WERI-Rb-1 (cell line): ENCODE data around the gene KCNIP2.

Source experiments
- DNase-seq: peaks from one replicate; pipeline ENCODE4 v3.0.0-alpha.2; 2020
- H3K27ac ChIP-seq: fragments of 250-450 bp; sonication (Bioruptor Pico); 2 replicates; pipeline ENCODE4 v1.5.1; 2020; ENCODE audit warnings: mild to moderate bottlenecking, moderate library complexity
- H3K27me3 ChIP-seq: fragments of 250-450 bp; sonication (Bioruptor Pico); 2 replicates; pipeline ENCODE4 v1.5.1; 2021; ENCODE audit warnings: mild to moderate bottlenecking, low read depth, moderate library complexity; ENCODE audit not compliant: insufficient read depth, severe bottlenecking
- H3K36me3 ChIP-seq: fragments of 250-450 bp; sonication (Bioruptor Pico); 2 replicates; pipeline ENCODE4 v1.5.1; 2020; ENCODE audit warnings: mild to moderate bottlenecking, moderate library complexity
- H3K4me3 ChIP-seq: 2 replicates; pipeline ENCODE4 v1.5.1; 2011; ENCODE audit warnings: low read depth, mild to moderate bottlenecking, control low read depth, low read length
- H3K9me3 ChIP-seq: fragments of 250-450 bp; sonication (Bioruptor Pico); 2 replicates; pipeline ENCODE4 v1.5.1; 2021; ENCODE audit warnings: mild to moderate bottlenecking, moderate library complexity; ENCODE audit not compliant: severe bottlenecking
- CTCF ChIP-seq: IDR thresholded peaks from 2 replicates; pipeline ENCODE4 v1.5.1; 2011; ENCODE audit warnings: low read depth, mild to moderate bottlenecking, control low read depth, inconsistent platforms, low read length

KCNIP2 gene

GRCh38 chr10:101843032-101844021 is at the start of gene KCNIP2:
KCNIP2 (minus strand) TSS chr10:101843800; CDS start chr10:101843568, 232 bp downstream.
- peak within 1 kb of the TSS; percentile 69 for H3K27ac ChIP-seq
- no peaks in the 10 kb centered on the region for H3K27me3 ChIP-seq
- peak; percentile 86 for TF ChIP-seq CTCF
- peak; percentile 86 for DNase-seq
- peaks cover 2% of the 10 kb centered on the region; the same call in 1 of the 2 replicates for H3K36me3 ChIP-seq
- H3K9me3 ChIP-seq = no peaks in the 10 kb centered on the region
- peak within 1 kb of the TSS; percentile 64 for H3K4me3 ChIP-seq

- no peak for TF ChIP-seq CTCF
- Histone ChIP-seq H3K9me3 (no peaks in the 10 kb centered on the region), H3K4me3 (no peak overlapping the region), H3K27me3 (no peaks in the 10 kb centered on the region), H3K36me3 (no peaks in the 10 kb centered on the region), H3K27ac (no peak overlapping the region)
- peak; percentile 22 for DNase-seq
Measured at GRCh38 chr10:101892782-101893391, 49.3 kb upstream of the KCNIP2 start.

GRCh38 chr10:101889256-101890210 is 45.9 kb upstream of the KCNIP2 start:
- no peak overlapping the region for H3K4me3 ChIP-seq
- H3K27ac ChIP-seq = no peak overlapping the region
- no peaks in the 10 kb centered on the region for H3K36me3 ChIP-seq
- no peaks in the 10 kb centered on the region for H3K9me3 ChIP-seq
- peak; percentile 87 for DNase-seq
- H3K27me3 ChIP-seq = no peaks in the 10 kb centered on the region
- TF ChIP-seq CTCF = peak; percentile 76

GRCh38 chr10:101888251-101888949 is 44.8 kb upstream of the KCNIP2 start:
- H3K4me3 ChIP-seq = no peak overlapping the region
- no peak overlapping the region for H3K27ac ChIP-seq
- TF ChIP-seq CTCF = no peak
- no peaks in the 10 kb centered on the region for H3K9me3 ChIP-seq
- DNase-seq = no peak
- no peaks in the 10 kb centered on the region for H3K36me3 ChIP-seq
- H3K27me3 ChIP-seq = no peaks in the 10 kb centered on the region

GRCh38 chr10:101887775-101888174 is 44.2 kb upstream of the KCNIP2 start:
- Histone ChIP-seq H3K4me3 (no peak overlapping the region), H3K27ac (no peak overlapping the region), H3K9me3 (no peaks in the 10 kb centered on the region), H3K36me3 (no peaks in the 10 kb centered on the region), H3K27me3 (no peaks in the 10 kb centered on the region)
- DNase-seq = no peak
- no peak for TF ChIP-seq CTCF
